Skin of body (tissue), 2 donors: Measurements from ENCODE around the gene FMO1. TPM values are rescaled to one million over a fixed set of nuclear protein-coding genes. Genes with fewer than 3 reads are reported as not detected.
A peak's percentile ranks its signal among the peaks of the same experiment; 100 is the strongest.
"Not testable (repeated sequence)": the region's sequence is repeated elsewhere in the genome, so short reads cannot be mapped to it uniquely, and the experiment has no call there.

Experiments
- DNase-seq: peaks from one replicate; lab custom pipeline; 2025; lab: John Stamatoyannopoulos, UW
- total RNA-seq: library from RNA; depleted of rRNA; stranded (reverse); fragments of >200 nt; gene quantifications from one replicate; pipeline ENCODE4 v1.2.3, GENCODE V29; 2014

The FMO1 gene
- total RNA-seq: 11.9 TPM

DNA sequence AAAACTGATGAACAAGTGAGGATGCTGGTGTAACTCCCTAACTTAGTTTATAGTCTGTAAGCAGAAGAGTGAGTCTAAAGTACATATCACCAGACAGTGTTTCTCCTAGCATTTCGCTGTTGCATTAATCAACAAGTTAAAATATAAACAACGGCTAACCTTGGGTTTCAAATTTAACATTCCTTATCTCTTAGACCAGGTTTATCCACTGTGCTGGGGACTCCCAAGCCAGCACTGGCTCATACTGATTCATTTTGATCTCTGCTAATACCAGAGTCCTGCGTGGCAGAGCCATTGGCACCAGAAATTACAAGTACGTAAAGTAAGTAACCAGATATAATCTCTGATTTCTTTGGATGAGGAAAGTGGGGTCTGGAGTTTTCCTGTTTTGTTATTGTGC is at the start of gene FMO1:
Gene FMO1, plus strand, starts transcription at position 193 of the 400 bp plus-strand sequence. CDS start 9,594 bp downstream, outside the sequence.
- DNase-seq: no peak

- DNase-seq: no peak
These were observed 44.0 kb upstream of the FMO1 start for GRCh38 chr1:171204296-171204695.

DNA sequence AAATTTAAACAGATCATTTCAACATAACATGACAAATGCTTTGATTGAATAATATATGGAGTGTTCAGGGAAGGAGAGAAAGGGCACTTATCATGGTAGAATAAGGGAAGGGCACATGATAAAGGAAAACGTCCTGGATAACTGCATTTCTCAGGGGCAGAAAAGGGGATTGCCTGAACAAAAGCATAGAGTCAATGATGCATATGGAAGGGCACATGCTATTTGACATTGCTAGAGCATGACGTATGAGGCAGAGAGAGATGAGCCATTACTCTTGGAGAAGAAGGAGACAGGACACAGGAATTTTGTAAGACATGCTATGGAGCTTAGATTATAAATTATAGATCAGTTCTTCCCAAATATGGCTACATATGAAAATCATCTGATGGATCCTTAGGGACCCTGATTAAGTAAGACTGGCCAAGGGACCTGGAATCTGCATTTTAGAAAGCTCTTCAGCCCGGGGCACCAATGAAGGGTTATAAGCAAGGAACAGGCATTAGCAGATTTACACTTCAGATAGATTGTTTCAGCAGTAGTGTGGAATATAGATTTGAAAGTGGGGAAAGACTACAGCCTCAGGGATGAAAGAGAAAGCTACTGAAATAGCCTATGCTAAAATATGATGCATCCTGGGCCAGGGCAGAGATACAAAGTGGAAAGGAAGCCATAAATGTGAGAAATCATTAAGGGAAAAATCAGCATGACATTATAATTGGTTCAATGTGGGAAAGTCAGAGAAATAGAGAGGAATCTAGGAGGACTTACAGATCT is 41.9 kb upstream of the FMO1 start:
- DNase-seq: no peak

DNA sequence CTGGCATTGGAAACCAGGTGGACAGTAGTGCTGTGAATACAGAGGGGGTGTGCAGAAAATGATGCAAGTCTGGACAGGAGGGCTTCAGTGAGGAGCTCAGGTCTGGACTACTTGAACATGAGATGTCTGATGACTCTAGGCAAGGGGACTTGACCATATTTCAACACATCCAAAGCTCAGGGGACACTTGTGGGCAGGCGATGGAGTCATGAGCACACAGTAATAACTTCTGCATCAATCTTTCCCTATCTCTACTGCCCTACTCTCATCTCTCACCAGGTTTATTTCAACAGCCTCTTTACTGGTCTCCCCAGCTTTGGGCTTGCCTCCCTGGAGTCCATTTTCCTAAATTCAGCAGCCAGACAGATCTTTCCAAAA is 41.3 kb upstream of the FMO1 start:
- no peak for DNase-seq

GRCh38 chr1:171207377-171207776 is 40.9 kb upstream of the FMO1 start:
- DNase-seq: no peak

- peak; percentile 77 for DNase-seq
These were observed 37.9 kb upstream of the FMO1 start for GRCh38 chr1:171210355-171210754.

DNA sequence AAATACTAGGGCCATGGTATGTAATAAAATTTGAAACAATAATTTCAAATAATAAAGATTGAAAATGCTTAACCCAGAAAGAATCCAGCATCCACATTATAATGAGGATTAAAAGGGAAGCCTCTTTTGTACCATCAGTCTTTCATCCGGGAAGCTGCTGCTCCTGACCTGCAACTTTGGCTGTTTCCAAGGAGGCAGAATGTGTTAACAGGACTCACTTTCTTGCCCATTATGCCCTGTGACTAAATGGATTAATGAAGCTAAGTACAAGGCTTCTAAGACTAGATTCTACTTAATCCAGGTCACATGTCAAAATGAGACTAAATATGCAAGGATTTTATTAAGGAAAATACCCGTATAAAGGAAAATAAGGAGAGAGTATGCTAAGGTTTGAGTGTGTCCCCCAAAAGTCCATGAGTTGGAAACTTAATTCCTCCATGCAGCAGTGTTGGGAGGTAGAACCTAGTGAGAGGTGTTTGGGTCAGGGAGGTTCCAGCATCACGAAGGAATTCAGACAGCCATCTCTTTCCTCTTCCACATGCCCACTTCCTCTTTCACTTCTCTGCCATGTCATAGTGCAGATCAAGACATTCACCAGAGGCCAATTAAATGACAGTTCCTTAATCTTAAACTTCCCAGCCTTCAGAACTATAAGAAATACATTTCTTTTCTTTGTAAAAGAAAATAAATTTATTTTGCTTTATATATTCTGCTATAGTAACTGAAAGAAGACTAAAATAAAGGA is 35.5 kb upstream of the FMO1 start:
- DNase-seq: no peak

- DNase-seq: no peak
These were observed 34.5 kb upstream of the FMO1 start for GRCh38 chr1:171213559-171214454.

GRCh38 chr1:171217658-171218443 is 30.4 kb upstream of the FMO1 start:
- DNase-seq: no peak

DNA sequence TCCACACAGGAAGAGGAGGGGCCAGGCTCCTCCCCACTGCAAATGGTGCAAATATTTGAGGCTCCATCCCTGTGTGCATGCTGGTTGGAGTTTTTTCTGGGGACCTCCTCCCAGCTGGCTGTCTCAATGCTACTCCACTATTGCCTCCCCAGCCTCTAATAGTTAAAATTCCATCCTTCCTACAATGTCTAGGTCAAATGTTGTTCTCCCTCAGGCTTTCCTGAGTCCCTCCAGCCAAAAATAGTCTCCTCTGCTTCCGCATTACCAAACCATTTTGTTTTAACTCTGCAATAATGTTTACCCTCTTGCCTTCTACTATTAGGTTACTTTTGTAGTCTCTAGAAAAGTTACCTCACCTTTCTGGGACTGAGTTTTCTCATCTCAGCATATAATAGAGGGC is 29.6 kb upstream of the FMO1 start:
- DNase-seq: no peak

- DNase-seq: no peak
These were observed 28.8 kb upstream of the FMO1 start for GRCh38 chr1:171219346-171220080.

DNA sequence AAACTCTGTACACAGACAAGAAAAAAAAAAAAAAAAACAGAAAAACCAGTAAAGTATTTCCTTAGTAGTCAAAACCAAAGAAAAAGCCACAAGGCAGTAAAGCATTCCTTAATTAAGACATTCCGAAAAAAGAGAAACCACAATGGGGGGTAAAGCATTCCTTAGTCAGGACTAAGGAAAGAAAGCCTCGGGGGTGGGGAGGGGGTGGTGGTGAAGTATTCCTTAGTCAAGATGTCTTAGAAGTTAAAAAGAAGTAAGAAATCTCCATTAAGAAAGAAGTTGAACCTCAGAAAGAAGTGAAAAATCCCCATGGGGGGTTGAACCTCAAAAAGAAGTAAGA is 28.2 kb upstream of the FMO1 start:
- peak; percentile 22 for DNase-seq

GRCh38 chr1:171220581-171221054 is 27.7 kb upstream of the FMO1 start:
- peak; percentile 76 for DNase-seq

DNA sequence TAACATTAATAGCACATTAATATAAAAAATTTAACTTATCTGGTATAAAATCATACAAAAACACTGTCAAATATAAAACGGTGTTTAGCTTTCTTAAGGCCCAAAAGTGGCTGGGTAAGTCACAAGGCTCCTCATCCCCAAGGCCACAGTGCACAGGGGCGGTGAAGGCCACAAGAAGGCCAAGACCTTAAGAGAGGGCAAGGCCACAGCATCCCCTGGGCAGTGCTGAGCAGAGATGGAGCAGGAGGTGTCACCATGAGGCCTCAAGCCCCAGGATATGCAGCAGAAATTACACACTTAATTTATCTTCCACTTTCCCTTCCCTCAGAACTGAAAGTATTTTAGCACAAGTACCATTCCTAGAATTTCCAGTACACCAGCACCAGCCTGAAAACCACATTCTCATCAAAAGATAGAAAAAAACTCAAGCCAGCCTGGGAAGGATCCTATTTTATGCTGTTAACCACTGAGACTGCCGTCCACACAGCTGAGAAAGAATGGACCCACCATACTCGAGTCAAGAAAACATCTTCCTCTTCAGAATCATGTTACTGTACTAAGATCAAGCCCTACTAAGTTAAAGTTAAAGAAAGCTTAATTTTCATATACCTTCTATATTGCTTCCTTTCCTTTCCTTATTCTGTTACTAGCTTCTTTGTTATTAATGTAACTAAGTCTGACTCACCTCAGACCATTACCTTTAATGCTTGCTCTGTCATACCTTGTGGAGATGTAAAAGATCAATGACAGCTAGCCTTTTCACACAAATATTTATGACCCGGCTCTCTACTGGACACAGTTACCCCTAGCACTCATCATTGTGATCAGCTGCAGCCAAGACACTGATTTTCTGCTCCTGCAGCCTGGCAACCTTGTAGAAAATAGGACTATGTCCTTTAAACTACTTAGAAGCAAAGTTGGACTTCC is 26.4 kb upstream of the FMO1 start:
- DNase-seq: no peak

DNA sequence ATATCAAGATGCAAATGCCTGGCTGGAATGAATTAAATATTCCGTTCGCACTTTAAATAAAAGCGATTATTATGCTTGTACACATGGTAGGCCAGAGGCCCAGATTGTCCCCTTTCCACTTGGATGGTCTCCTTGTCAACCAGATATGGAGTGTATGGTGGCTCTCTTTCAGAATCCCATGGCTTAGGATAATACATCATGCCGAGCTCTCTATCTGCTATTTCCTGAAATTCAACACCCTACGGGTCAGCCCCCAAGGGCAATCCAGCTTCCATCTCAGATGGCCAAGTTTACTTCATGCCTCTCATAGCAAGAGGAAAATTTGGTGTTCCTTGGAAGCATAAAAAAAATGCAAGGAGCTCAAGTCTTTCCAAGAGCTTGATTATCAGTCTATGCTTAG is 25.4 kb upstream of the FMO1 start:
- DNase-seq: no peak

GRCh38 chr1:171224257-171224656 is 24.0 kb upstream of the FMO1 start:
- not testable (repeated sequence) for DNase-seq

- peak; percentile 69 for DNase-seq
These were observed 21.4 kb upstream of the FMO1 start for GRCh38 chr1:171226747-171227370.

DNA sequence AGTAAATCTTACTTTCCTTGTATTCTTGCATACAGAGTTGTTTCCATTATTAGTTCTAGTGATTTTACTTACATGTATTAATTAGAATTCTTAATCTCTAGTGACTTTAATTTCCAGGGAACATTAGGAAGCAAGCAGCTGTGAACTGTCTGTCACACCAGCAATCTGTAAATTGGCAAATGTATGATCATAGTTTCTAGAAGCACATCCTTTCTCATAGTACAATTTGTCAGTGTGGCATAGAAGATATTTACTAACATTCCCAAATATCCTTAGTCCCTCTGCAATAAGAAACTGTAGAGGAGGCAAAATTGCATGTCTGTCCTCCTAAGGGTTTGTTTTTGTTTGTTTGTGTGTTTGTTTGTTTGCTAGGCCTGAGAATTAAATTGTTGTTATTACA is 17.0 kb upstream of the FMO1 start:
- no peak for DNase-seq

DNA sequence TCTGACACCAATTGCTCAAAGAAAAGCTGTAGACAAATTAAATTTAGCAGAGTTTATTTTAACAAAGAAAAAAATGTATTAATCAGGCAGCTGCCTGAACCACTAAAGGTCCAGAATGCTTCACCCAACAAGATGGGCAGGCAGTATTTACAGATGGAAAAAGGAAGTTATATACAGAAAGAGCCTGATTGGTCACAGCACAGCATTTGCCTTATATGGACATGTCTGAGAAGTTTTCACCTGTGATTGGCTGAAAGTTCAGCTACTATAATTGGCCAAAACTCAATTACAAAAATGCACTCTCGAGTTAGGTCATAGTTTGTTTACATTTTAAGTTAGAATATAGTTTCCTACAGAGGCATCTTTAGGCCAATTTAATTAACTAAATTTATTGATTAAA is 15.1 kb upstream of the FMO1 start:
- no peak for DNase-seq
